NOMO-1 (cell line): ENCODE results near the gene AKAP13.

Source experiments
- DNase-seq, 2 experiments: peaks; one replicate each; lab custom pipeline; 2025; ENCODE audit not compliant: unreplicated experiment in 2 of 2; lab: John Stamatoyannopoulos, UW

The AKAP13 gene

DNA sequence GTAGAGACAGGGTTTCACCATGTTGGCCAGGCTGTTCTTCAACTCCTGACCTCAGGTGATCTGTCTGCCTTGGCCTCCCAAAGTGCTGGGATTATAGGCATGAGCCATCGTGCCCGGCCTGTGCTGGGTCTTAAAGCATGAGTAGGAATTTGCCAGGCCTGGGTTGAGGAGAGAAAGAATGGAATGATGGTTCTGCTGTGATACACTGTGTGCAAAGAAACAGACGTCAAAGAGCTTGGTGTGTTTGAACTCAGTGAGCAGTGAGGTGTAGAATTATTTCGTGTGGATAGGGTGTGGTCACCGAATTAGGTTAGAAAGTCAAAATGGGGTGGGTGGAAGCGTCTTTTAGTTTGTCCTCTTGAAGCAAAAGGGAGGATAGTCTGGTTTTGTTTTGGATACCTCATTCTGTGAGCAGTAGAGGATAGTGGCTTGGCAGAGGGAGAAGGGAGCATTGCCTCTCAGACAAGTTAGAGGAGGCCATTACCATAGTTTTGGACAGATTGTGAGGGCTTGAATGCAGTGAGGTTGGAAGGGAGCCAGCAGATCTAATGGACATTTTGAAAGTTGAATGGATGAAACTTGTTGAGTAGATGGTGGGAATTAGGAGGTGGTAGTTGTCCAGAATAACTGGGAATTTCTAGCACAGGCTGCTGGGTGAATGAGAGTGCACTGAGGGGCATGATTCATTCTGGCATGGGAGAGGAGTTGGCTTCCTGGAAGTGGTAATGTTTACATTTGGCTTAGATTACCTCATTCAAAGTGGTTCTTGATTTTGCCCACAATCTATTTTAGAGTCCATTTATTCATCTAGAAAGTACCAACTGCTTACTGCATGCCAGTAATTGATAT, 27.2 kb downstream of the AKAP13 start:
- DNase-seq, result peak in 1 of 2 experiments; percentile 24

DNA sequence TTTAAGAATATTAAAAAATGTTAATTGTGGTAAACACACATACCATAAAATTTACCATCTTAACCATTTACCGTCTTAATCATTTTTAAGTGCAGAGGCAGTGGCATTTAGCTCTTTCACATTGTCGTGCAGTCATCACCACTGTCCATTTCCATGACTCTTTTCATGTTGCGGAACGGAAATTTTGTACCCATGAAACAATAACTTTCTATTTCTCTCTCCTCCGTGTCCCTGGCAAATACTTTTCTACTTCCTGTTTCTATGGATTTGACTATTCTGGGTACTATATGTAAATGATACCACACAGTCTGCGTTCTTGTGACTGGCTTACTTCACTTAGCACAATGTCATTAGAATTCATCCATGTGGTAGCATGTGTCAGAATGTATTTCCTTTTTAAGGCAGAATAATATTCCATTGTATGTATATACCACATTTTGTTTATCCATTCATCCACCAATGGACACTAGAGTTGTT, 27.9 kb downstream of the AKAP13 start:
- peak in 1 of 2 experiments; percentile 62 for DNase-seq

DNA sequence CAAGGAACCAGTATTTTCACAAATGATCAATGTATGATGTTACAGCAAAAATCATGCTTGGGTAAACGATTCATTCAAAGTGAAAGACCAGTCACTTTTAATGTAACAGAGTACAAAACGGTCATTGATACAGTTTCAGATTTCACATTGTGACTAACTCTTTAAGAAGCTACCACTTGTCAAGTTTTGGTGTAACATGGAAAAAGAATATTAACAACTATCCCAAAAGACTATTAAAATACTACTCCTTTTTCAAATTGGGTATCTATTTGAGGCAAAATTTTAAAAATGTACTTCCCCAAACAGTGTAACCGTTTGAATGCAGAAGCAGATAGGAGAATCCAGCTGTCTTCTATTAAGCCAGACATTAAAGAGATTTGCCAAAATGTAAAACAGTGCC, 31.7 kb downstream of the AKAP13 start:
- DNase-seq, result peak in 1 of 2 experiments; percentile 62

DNA sequence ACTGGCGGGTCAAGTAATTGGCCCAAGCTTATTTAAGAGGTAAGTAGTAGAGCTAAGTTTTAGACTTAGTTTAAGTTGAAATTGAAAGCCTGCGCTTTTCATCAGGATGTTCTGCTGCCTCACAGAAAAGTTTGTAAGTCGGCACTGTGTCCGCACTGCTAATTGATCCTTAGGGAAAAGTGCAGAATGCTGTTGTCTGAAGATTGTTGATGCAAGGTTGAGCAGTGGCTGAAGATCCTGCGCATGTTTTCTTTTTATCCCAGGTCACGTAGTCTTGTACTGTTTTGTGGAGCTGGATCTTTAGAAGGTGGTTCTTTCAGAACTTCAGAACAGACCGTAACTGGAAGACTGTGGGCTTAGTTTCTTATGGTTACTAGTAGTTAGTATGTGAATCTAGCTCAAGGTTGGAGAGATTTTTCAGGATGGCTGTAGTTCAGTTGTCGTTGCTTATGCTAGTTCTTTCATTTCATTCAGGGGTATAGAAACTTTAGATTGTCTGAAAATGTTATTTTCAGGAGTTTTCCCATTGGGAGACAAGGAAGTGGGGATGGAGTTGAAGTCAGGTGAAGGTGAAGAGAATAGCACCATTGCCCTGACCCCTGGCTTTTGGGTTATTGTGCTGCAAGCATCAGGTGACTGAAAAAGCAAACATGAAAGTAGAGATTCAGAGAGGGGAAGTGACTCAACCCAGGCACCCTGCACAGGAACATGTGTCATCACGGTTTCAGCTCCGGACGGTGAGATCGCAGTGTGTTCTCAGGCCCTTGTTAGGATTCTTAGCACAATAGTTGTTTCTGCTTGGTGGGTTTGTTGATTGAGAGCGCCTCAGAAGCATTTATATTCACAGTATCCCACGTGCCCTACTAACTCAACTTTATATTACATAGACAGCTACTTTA, 32.8 kb downstream of the AKAP13 start:
- DNase-seq, result peak; percentile 64 to 90

GRCh38 chr15:85414037-85414436, 33.6 kb downstream of the AKAP13 start:
- no peak for DNase-seq

- peak; percentile 23 to 37 for DNase-seq
Observed at GRCh38 chr15:85414495-85414894, 34.1 kb downstream of the AKAP13 start.

DNA sequence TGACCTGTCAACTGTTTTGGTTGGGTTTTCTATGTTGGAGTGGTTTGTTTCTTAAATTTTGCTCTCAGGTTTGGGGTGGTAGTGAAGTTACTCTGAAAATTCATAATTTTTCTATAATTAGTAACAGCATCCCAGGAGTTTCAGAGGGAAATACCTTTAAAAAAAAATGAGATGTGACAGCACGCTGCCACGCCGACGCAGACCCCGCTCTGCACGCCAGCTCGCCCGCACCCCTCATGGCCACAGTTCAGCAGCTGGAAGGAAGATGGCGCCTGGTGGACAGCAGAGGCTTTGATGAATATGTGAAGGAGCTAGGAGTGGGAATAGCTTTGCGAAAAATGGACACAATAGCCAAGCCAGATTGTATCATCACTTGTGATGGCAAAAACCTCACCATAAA, 34.6 kb downstream of the AKAP13 start:
- DNase-seq, result no peak

DNA sequence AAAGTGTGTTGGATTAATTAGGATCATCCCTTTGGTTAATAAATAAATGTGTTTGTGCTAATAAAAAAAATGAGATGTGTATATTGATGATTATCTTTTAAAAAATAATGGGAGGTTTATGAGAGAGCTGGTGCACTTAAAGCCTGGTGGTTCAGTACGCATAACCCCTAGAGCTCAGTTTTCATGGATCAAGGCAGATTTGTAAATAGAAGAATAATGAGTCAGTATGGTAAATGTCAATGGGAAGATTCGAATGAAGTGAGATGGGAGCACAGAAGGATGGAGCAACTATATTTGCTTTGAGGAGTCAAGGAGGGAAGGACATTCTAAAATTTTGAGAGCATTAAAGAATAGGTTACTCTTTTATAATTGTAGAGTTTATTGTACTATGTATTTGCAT, 35.4 kb downstream of the AKAP13 start:
- no peak for DNase-seq

DNA sequence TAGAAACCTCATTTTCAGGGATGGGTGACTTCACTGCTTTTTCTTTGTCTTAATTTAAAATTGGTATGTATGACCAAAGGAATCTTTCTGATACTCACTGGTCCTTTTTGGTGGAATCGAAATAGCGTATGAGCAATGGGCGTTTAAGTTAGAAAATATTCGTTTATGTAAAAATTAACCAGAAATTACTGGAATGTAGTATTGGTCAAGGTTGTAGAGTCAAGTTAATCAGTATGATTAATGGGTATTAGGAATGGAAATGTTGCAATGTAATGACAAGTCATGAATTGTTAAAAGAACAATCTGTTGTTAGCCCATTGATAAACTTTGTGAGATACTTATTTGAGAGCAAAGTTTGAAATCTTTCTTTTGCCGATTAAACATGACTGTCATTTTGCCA, 36.9 kb downstream of the AKAP13 start:
- no peak for DNase-seq

DNA sequence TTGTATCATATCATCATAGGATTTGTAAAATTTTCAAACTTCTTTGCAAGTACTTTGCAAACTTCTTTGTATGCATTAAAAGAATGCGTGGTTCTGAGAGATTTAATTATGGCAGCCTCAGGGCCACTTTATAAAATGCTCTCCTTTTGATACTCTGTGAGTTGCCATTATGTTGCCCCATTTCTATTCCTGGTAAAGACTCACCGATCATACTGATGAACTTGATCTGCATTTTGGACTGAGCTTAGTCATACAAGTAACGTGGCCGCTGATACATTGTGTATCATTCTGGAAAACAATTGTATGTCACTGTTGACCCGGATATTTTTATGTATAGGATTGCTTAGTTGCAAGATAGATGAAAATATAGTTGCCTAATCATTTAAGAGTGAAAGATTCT, 38.8 kb downstream of the AKAP13 start:
- DNase-seq, result no peak

GRCh38 chr15:85421116-85421925, 40.9 kb downstream of the AKAP13 start:
- DNase-seq, result no peak

DNA sequence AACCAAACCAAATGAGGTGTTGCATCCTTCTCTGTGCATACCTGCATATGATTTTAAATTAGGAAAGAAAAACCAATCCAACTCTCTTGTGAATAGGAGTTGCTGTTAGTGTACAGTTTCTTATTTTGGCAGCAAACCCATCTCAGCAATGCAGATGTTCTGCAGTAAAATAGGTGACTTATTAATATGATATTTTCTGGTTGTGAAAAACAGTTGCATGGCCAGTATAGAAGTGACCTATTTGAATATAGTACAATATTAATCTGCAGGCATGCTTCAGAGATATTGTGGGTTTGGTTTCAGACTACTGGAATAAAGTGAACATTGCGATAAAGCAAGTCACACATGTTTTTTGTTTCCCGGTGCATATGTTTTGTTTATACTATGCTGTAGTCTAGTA, 42.2 kb downstream of the AKAP13 start:
- DNase-seq, result no peak

GRCh38 chr15:85423256-85423655, 42.9 kb downstream of the AKAP13 start:
- DNase-seq, result no peak

GRCh38 chr15:85424154-85424553, 43.8 kb downstream of the AKAP13 start:
- DNase-seq, result no peak

- DNase-seq, result no peak
Observed at GRCh38 chr15:85426481-85426880, 46.1 kb downstream of the AKAP13 start.

GRCh38 chr15:85427286-85428028, 47.1 kb downstream of the AKAP13 start:
- DNase-seq, result no peak

GRCh38 chr15:85429522-85429921, 49.1 kb downstream of the AKAP13 start:
- DNase-seq, result no peak

GRCh38 chr15:85430406-85431204, 50.2 kb downstream of the AKAP13 start:
- no peak for DNase-seq

DNA sequence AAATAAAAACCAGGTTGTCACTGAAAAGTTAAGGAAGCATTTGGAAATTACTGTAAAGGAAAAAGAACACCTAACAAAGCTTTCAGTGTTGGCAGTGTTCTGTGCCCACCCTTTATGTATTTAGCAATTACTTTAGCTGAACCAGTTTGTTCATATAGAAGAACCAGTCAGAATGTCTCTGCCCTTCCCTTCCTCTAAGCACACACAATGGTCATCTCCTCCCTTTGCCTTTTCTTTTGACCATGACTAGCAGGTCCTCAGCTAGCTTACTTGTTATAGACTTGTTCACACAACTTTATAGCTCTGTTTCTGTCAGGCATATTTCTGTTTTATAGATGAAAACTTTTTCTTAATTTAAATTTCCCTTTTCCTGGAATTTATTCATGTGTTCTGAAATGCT, 59.6 kb downstream of the AKAP13 start:
- DNase-seq, result no peak
